ENCODE results near the gene TMPRSS13.

DNA sequence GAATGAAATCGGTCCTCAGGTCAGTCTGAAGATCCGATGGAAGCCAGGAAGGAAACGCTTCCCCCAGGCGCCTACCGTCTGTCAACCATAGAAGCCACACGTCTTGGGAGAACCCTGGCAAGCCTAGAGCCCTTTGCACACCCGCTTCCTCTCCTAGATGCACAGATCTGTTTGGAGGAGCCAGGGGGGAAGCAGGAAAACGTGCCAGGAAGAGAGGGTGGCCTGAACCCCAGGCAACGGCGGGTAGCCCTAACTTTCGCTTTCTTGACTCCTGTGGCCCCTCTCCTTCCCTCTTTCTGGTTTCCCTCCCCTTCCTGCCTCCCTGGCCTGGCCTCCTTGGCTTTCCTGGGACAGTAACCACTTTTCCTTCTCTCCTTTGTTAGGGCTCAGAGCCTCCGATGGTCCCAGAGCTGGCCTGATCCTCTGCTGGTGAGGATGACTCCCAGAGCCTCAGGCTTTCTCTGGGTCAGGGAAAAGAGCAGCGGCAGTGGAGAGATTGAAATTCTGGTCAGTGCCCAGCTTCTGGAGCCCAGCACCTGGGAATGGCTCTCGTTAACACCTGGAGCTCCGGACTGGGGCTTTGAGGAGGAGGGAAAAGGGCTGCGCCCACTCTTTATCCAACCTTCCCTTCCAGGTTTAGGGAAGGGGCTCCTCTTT, 54.8 kb downstream of the TMPRSS13 start:
- TF ChIP-seq, protein P1, sequence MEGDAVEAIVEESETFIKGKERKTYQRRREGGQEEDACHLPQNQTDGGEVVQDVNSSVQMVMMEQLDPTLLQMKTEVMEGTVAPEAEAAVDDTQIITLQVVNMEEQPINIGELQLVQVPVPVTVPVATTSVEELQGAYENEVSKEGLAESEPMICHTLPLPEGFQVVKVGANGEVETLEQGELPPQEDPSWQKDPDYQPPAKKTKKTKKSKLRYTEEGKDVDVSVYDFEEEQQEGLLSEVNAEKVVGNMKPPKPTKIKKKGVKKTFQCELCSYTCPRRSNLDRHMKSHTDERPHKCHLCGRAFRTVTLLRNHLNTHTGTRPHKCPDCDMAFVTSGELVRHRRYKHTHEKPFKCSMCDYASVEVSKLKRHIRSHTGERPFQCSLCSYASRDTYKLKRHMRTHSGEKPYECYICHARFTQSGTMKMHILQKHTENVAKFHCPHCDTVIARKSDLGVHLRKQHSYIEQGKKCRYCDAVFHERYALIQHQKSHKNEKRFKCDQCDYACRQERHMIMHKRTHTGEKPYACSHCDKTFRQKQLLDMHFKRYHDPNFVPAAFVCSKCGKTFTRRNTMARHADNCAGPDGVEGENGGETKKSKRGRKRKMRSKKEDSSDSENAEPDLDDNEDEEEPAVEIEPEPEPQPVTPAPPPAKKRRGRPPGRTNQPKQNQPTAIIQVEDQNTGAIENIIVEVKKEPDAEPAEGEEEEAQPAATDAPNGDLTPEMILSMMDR (IDR thresholded peaks at IDR 0.05; ENCODE audit: borderline replicate concordance, extremely low read depth, low read length, poor library complexity, severe bottlenecking): no peak
- TF ChIP-seq EZH2 (IDR thresholded peaks at IDR 0.05; ENCODE audit: borderline replicate concordance, low read depth, low read length, severe bottlenecking): no peak
